Liver (tissue), 9 donors: ENCODE results near the gene BRD9. TPM values are rescaled to one million over a fixed set of nuclear protein-coding genes. Genes with fewer than 3 reads are reported as not detected.

Source experiments
- DNase-seq: peaks from one replicate; pipeline ENCODE4 v3.0.0-alpha.2; 2017; ENCODE audit warnings: low spot score
- H3K27ac ChIP-seq, 2 donors: one replicate each; pipeline ENCODE4 v1.7.0; 2013; ENCODE audit warnings: inconsistent platforms in 2 of 2, low read length in 2 of 2, control low read depth in 1 of 2, low read depth in 1 of 2, mild to moderate bottlenecking in 1 of 2
- H3K27me3 ChIP-seq, 4 donors: one replicate each; pipeline versions ENCODE4 v1.6.1 to v1.7.0; 2013; ENCODE audit warnings: low read length in 3 of 4, inconsistent platforms in 1 of 4, mild to moderate bottlenecking in 1 of 4, moderate library complexity in 1 of 4; ENCODE audit not compliant: control insufficient read depth in 4 of 4, insufficient read depth in 4 of 4
- H3K36me3 ChIP-seq, 4 donors: one replicate each; pipeline versions ENCODE4 v1.6.1 to v1.7.0; 2013; ENCODE audit warnings: low read length in 3 of 4, mild to moderate bottlenecking in 3 of 4, low read depth in 1 of 4, moderate library complexity in 1 of 4; ENCODE audit not compliant: control insufficient read depth in 4 of 4, insufficient read depth in 3 of 4
- H3K4me1 ChIP-seq, 4 donors: one replicate each; pipeline versions ENCODE4 v1.6.1 to v1.7.0; 2013; ENCODE audit warnings: low read length in 3 of 4, mild to moderate bottlenecking in 3 of 4, moderate library complexity in 1 of 4; ENCODE audit not compliant: control insufficient read depth in 4 of 4, insufficient read depth in 4 of 4
- H3K4me3 ChIP-seq, 3 donors: one replicate each; pipeline versions ENCODE4 v1.6.1 to v1.7.0; 2013; ENCODE audit warnings: low read length in 3 of 3, control low read depth in 1 of 3, low read depth in 1 of 3, mild to moderate bottlenecking in 1 of 3
- H3K9ac ChIP-seq, 2 donors: one replicate each; pipeline ENCODE4 v1.7.0; 2013; ENCODE audit warnings: low read length in 2 of 2, mild to moderate bottlenecking in 2 of 2, moderate library complexity in 2 of 2, control low read depth in 1 of 2, low read depth in 1 of 2
- H3K9me3 ChIP-seq, 4 donors: one replicate each; pipeline versions ENCODE4 v1.6.1 to v1.7.0; 2013; ENCODE audit warnings: low read length in 3 of 4; ENCODE audit not compliant: control insufficient read depth in 4 of 4
- EGR1 ChIP-seq, 2 donors: IDR thresholded peaks; 2 replicates each; pipeline ENCODE4 v1.6.1; 2016 to 2018; ENCODE audit warnings: antibody characterized with exemption in 2 of 2, low read depth in 2 of 2
- FOXA2 ChIP-seq: IDR thresholded peaks from 2 replicates; pipeline ENCODE4 v1.6.1; 2016; ENCODE audit warnings: antibody characterized with exemption
- GABPA ChIP-seq, 2 donors: IDR thresholded peaks in 1 of 2; conservative IDR thresholded peaks in 1 of 2; 2 replicates each; pipeline ENCODE4 v1.6.1; 2016; ENCODE audit warnings: antibody characterized with exemption in 2 of 2, mild to moderate bottlenecking in 1 of 2, moderate library complexity in 1 of 2
- HNF4A ChIP-seq, 2 donors: conservative IDR thresholded peaks; 2 replicates each; pipeline ENCODE4 v1.6.1; 2016; ENCODE audit warnings: antibody characterized with exemption in 2 of 2, mild to moderate bottlenecking in 2 of 2
- MAX ChIP-seq: IDR thresholded peaks from 2 replicates; pipeline ENCODE4 v1.6.1; 2016; ENCODE audit warnings: antibody characterized with exemption
- NR2F2 ChIP-seq: IDR thresholded peaks from 2 replicates; pipeline ENCODE4 v1.6.1; 2016; ENCODE audit warnings: antibody characterized with exemption
- RAD21 ChIP-seq, 2 donors: IDR thresholded peaks; 2 replicates each; pipeline ENCODE4 v1.6.1; 2016; ENCODE audit warnings: antibody characterized with exemption in 2 of 2, mild to moderate bottlenecking in 2 of 2
- TAF1 ChIP-seq: conservative IDR thresholded peaks from 2 replicates; pipeline ENCODE4 v1.6.1; 2016; ENCODE audit warnings: antibody characterized with exemption, mild to moderate bottlenecking
- YY1 ChIP-seq: IDR thresholded peaks from 2 replicates; pipeline ENCODE4 v1.6.1; 2016; ENCODE audit warnings: antibody characterized with exemption, mild to moderate bottlenecking
- ZBTB33 ChIP-seq: IDR thresholded peaks from 2 replicates; pipeline ENCODE4 v1.6.1; 2016; ENCODE audit warnings: antibody characterized with exemption
- WGBS: extraction: QIAGEN DNeasy Blood & Tissue Kit; methylation state at CpG from one replicate; pipeline ENCODE4 v1.1.7; 2013; 5-methylcytosine and 5-hydroxymethylcytosine counted together
- polyA plus RNA-seq, 2 donors: library from polyadenylated mRNA; stranded (reverse) in 1 of 2; unstranded in 1 of 2; fragments of 200-250 nt in 1 of 2; fragments of >200 nt in 1 of 2; fragmentation: Nextera tagmentation in 1 of 2; extraction: Ambion mirVana in 1 of 2; gene quantifications; one replicate each; pipeline versions ENCODE4 v1.2.1 to v1.2.3, GENCODE V29; 2013 to 2015
- total RNA-seq, 2 donors: library from RNA; depleted of rRNA; stranded (reverse); fragments of >200 nt; gene quantifications; one replicate each; pipeline ENCODE4 v1.2.3, GENCODE V29; 2014
- TF ChIP-seq, protein P1 (sequence below): IDR thresholded peaks from 2 replicates; pipeline ENCODE4 v1.6.1; 2016; ENCODE audit warnings: antibody characterized with exemption
- TF ChIP-seq, protein P2 (sequence below): IDR thresholded peaks from 2 replicates; pipeline ENCODE4 v1.6.1; 2016; ENCODE audit warnings: antibody characterized with exemption, mild to moderate bottlenecking
- TF ChIP-seq, protein P3 (sequence below): fragments of 150-350 bp; IDR thresholded peaks from 2 replicates; pipeline ENCODE4 v1.5.1; 2017; ENCODE audit warnings: improper control_type of control experiment, low read depth, low read length; ENCODE audit not compliant: missing input control
- donor health status: healthy.
- donor health status: healthy.
- donor health status: healthy.
- donor health status: healthy.
- donor health status: healthy.

BRD9 gene
- total and polyA plus RNA-seq, 4 donors = 7.0 to 17.7 (median 9.5) TPM

DNA sequence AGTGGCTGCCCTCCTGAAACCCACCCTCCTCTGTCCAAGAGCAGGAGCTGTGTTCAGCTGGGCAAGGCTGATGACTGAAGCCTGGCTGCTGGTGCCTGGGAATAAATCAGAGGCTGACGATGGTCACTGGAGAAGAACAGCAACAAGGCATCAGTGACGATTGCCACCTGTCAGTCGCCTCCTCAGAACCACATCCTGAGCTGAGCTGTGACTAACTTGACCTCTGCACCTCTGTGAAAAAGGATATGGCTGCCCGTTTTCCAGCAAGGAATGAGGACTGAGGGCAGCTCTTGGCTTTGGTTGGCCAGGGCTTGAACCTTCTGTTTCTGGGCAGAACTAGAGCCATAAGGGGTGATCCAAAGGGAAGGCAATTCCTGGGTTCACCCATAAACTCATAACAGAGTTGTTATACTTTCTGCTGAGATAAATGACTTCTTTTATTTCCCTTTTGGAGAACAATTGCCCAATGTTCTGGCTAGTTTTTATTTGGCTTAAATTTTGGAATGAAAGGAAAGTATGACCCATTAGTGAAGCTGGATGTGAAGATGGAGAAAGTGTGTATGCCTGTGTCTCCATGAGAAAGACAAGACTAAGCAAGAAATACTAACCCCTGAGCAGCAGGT lies 40.1 kb upstream of the BRD9 start:
- H3K9ac ChIP-seq = no peak overlapping the region
- DNase-seq = no peak
- no peaks in the 10 kb centered on the region for H3K27me3 ChIP-seq
- H3K36me3 ChIP-seq = no peaks in the 10 kb centered on the region
- no peaks in the 10 kb centered on the region for H3K9me3 ChIP-seq
- H3K4me3 ChIP-seq = no peak overlapping the region
- no peak for TF ChIP-seq HNF4A (conservative IDR thresholded peaks at IDR 0.05)
- peak; percentile 39 for TF ChIP-seq NR2F2
- no peaks in the 10 kb centered on the region for H3K4me1 ChIP-seq
- WGBS = 72% methylated on average over 4 of the region's 4 CpGs
- no peak overlapping the region for H3K27ac ChIP-seq

GRCh38 chr5:932151-932627 lies 39.6 kb upstream of the BRD9 start:
- no peaks in the 10 kb centered on the region for H3K36me3 ChIP-seq
- H3K27me3 ChIP-seq = no peaks in the 10 kb centered on the region
- H3K9ac ChIP-seq = no peak overlapping the region
- WGBS = 91% methylated on average over 8 of the region's 8 CpGs
- no peak for DNase-seq
- no peak overlapping the region for H3K27ac ChIP-seq
- no peak overlapping the region for H3K4me3 ChIP-seq
- peaks cover 0 to 2% (median under 1%) of the 10 kb centered on the region in 4 donors for H3K4me1 ChIP-seq
- no peak for TF ChIP-seq EGR1 (IDR thresholded peaks at IDR 0.05; ENCODE audit: low read depth in 2 of 2)
- TF ChIP-seq, protein P1, sequence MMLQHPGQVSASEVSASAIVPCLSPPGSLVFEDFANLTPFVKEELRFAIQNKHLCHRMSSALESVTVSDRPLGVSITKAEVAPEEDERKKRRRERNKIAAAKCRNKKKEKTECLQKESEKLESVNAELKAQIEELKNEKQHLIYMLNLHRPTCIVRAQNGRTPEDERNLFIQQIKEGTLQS = no peak
- no peak for TF ChIP-seq RAD21 (IDR thresholded peaks at IDR 0.05)
- H3K9me3 ChIP-seq = no peaks in the 10 kb centered on the region

- H3K9ac ChIP-seq = no peak overlapping the region
- no peak for TF ChIP-seq GABPA (IDR thresholded peaks at IDR 0.05 in 1 of 2, conservative IDR thresholded peaks at IDR 0.05 in 1 of 2)
- TF ChIP-seq EGR1 (IDR thresholded peaks at IDR 0.05; ENCODE audit: low read depth in 2 of 2) = no peak
- TF ChIP-seq TAF1 = no peak
- no peak for TF ChIP-seq YY1
- DNase-seq = no peak
- H3K4me1 ChIP-seq = peaks cover 0 to 8% (median 5%) of the 10 kb centered on the region in 4 donors
- WGBS = 82% methylated on average over 13 of the region's 13 CpGs
- H3K36me3 ChIP-seq = no peaks in the 10 kb centered on the region
- H3K9me3 ChIP-seq = no peaks in the 10 kb centered on the region
- H3K4me3 ChIP-seq = no peak overlapping the region
- H3K27me3 ChIP-seq = no peaks in the 10 kb centered on the region
- no peak overlapping the region for H3K27ac ChIP-seq
Observed at GRCh38 chr5:931570-932145, 39.1 kb upstream of the BRD9 start.

- Histone ChIP-seq H3K4me1 (peaks cover 2 to 11% (median 8%) of the 10 kb centered on the region in 4 donors), H3K9ac (no peak overlapping the region), H3K9me3 (no peaks in the 10 kb centered on the region), H3K4me3 (no peak overlapping the region), H3K27ac (no peak overlapping the region), H3K36me3 (no peaks in the 10 kb centered on the region), H3K27me3 (no peaks in the 10 kb centered on the region)
- no peak for DNase-seq
- 84% methylated on average over 8 of the region's 8 CpGs for WGBS
- no peak for TF ChIP-seq FOXA2
- no peak for TF ChIP-seq TAF1
- TF ChIP-seq YY1 = no peak
- TF ChIP-seq ZBTB33 = no peak
- TF ChIP-seq, protein P1 = no peak
- no peak for TF ChIP-seq MAX
- TF ChIP-seq, protein P2, sequence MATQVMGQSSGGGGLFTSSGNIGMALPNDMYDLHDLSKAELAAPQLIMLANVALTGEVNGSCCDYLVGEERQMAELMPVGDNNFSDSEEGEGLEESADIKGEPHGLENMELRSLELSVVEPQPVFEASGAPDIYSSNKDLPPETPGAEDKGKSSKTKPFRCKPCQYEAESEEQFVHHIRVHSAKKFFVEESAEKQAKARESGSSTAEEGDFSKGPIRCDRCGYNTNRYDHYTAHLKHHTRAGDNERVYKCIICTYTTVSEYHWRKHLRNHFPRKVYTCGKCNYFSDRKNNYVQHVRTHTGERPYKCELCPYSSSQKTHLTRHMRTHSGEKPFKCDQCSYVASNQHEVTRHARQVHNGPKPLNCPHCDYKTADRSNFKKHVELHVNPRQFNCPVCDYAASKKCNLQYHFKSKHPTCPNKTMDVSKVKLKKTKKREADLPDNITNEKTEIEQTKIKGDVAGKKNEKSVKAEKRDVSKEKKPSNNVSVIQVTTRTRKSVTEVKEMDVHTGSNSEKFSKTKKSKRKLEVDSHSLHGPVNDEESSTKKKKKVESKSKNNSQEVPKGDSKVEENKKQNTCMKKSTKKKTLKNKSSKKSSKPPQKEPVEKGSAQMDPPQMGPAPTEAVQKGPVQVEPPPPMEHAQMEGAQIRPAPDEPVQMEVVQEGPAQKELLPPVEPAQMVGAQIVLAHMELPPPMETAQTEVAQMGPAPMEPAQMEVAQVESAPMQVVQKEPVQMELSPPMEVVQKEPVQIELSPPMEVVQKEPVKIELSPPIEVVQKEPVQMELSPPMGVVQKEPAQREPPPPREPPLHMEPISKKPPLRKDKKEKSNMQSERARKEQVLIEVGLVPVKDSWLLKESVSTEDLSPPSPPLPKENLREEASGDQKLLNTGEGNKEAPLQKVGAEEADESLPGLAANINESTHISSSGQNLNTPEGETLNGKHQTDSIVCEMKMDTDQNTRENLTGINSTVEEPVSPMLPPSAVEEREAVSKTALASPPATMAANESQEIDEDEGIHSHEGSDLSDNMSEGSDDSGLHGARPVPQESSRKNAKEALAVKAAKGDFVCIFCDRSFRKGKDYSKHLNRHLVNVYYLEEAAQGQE = no peak
- TF ChIP-seq, protein P3, sequence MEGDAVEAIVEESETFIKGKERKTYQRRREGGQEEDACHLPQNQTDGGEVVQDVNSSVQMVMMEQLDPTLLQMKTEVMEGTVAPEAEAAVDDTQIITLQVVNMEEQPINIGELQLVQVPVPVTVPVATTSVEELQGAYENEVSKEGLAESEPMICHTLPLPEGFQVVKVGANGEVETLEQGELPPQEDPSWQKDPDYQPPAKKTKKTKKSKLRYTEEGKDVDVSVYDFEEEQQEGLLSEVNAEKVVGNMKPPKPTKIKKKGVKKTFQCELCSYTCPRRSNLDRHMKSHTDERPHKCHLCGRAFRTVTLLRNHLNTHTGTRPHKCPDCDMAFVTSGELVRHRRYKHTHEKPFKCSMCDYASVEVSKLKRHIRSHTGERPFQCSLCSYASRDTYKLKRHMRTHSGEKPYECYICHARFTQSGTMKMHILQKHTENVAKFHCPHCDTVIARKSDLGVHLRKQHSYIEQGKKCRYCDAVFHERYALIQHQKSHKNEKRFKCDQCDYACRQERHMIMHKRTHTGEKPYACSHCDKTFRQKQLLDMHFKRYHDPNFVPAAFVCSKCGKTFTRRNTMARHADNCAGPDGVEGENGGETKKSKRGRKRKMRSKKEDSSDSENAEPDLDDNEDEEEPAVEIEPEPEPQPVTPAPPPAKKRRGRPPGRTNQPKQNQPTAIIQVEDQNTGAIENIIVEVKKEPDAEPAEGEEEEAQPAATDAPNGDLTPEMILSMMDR = no peak
Observed at GRCh38 chr5:930866-931265, 38.3 kb upstream of the BRD9 start.
